GM12873 (cell line): Measurements from ENCODE around the gene PPP1R14D.

Experiments used
- TF ChIP-seq, protein P1 (sequence below): IDR thresholded peaks from 2 replicates; pipeline ENCODE4 v1.5.1; 2012; ENCODE audit warnings: low read depth, mild to moderate bottlenecking, moderate library complexity, low read length, control low read depth; ENCODE audit not compliant: insufficient read depth; ENCODE audit errors: missing control alignments

PPP1R14D gene

GRCh38 chr15:40767838-40768500 lies 60.5 kb downstream of the PPP1R14D start:
- TF ChIP-seq, protein P1, sequence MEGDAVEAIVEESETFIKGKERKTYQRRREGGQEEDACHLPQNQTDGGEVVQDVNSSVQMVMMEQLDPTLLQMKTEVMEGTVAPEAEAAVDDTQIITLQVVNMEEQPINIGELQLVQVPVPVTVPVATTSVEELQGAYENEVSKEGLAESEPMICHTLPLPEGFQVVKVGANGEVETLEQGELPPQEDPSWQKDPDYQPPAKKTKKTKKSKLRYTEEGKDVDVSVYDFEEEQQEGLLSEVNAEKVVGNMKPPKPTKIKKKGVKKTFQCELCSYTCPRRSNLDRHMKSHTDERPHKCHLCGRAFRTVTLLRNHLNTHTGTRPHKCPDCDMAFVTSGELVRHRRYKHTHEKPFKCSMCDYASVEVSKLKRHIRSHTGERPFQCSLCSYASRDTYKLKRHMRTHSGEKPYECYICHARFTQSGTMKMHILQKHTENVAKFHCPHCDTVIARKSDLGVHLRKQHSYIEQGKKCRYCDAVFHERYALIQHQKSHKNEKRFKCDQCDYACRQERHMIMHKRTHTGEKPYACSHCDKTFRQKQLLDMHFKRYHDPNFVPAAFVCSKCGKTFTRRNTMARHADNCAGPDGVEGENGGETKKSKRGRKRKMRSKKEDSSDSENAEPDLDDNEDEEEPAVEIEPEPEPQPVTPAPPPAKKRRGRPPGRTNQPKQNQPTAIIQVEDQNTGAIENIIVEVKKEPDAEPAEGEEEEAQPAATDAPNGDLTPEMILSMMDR = no peak

DNA sequence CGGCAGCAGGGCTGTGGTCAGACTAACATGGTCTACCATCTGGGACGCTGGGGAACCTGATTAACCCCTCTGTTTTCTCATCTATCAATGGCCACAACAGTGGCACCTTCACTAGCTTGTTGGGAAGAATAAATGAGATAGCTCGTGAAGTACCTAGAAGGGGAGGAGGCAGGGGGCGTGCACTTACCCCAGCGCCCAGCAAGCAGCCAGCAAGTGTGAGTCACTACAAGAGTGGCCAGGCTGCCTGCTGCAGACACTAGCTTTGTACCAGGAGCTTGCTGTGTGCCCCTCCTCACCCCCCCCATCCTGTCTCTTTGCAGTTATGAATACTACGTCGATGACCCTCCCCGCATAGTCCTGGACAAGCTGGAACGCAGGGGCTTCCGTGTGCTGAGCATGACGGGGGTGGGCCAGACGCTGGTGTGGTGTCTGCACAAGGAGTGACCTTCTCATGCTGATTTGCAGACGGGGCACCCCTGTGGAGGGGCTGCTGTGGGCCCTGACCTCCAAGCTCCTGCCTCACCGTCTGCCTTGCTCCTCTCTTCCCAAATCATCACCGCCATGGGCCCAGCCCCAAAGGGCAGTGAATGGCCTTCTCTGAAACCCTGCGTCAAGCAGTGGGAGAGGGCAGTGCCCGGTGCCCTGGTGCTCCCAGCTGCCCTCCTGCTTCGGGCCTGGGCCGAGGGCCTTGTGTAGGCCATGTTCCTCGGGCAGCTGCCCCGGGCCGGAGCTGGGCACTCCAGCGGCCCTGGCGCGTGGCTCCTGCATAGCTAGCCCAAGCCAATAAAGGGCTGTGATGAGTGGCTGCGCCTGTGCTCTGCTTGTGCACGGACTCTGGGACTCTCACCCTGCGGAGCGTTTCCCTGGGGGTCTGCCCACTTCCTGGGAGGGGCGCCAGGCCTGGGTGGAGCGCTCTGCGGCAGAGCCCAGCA lies 61.3 kb downstream of the PPP1R14D start:
- TF ChIP-seq, protein P1 = no peak

DNA sequence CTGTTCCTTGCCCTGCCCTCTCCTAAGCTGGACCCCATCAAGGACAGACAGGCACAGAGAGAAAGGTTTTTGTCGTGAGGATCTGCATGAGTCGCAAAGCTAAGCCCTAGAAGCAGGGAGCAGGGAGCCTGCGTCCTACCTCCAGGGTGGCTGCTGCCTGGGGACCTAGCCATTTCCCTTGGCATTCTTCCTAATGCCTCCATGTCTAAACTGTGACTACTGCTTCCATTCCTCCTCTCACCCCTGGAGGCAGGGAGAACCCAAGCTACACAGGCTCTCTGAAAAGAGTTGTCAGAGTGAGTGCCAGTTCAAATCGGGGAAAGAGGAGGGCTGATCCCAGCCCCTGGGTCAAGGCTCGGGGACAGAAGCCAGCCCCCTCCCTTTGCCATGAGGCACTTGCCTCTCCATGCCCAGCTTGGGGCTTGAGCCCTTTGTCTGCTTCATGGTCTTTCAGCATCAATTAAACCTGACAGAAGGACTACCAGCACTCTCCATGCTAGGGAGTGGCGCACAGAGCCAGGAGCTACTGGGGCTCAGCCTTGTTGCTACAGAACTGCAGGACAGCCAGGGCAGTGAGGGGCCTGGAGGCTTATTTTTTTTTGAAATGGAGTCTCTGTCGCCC lies 62.2 kb downstream of the PPP1R14D start:
- TF ChIP-seq, protein P1 = no peak
